HG03097 (cell line): ENCODE measurements around the gene AMIGO3.
"Not testable (repeated sequence)": the region's sequence is repeated elsewhere in the genome, so short reads cannot be mapped to it uniquely, and the experiment has no call there.

Experiments used
- ATAC-seq: cut with Tn5 transposase; IDR thresholded peaks from one replicate; pipeline ENCODE4 v1.9.1; 2021; ENCODE audit not compliant: unreplicated experiment, low FRiP score

The AMIGO3 gene, protein sequence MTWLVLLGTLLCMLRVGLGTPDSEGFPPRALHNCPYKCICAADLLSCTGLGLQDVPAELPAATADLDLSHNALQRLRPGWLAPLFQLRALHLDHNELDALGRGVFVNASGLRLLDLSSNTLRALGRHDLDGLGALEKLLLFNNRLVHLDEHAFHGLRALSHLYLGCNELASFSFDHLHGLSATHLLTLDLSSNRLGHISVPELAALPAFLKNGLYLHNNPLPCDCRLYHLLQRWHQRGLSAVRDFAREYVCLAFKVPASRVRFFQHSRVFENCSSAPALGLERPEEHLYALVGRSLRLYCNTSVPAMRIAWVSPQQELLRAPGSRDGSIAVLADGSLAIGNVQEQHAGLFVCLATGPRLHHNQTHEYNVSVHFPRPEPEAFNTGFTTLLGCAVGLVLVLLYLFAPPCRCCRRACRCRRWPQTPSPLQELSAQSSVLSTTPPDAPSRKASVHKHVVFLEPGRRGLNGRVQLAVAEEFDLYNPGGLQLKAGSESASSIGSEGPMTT

GRCh38 chr3:49719214-49719884 is at the start of gene AMIGO3:
TSS of gene AMIGO3 (minus strand) at chr3:49719684. CDS start at chr3:49719465, 219 bp downstream.
- peak; percentile 37 for ATAC-seq

- no peak for ATAC-seq
Observed at GRCh38 chr3:49763981-49764380, 44.5 kb upstream of the AMIGO3 start.

DNA sequence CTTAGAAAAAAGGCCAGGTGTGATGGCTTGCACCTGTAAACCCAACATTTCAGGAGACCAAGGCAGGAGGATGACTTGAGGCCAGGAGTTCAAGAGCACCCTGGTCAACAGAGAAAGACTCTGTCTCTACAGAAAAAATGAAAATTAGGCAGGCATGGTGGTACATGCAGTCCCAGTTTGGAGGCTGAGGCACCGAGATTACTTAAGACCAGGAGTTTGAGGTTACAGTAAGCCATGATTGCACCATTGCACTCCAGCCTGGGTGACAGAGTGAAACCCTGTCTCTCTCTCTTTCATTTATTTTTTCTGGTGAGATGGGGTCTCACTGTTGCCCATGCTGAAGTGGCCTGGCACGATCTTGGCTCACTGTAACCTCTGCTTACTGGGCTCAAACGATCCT is 42.2 kb upstream of the AMIGO3 start:
- ATAC-seq: no peak

GRCh38 chr3:49759226-49759625 is 39.7 kb upstream of the AMIGO3 start:
- no peak for ATAC-seq

- no peak for ATAC-seq
Observed at GRCh38 chr3:49757197-49757596, 37.7 kb upstream of the AMIGO3 start.

DNA sequence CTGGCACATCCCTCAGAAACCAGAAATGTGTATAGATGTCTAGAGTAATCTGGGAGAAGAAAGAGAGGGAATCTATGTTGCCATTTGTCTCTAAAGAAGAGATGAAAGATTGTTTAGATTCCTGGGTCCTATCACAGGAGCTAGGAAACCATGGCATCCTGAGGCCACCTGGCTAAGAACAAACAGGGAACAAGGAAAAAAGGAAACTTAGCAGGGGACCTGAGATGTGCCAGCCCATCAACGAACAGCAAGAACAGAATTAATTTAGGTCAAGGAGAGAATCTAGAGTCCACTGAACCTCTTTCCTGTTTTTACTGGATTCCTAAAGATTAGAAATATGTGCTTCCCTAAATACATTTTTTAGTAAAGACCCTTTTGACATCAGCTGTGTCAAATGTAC is 36.6 kb upstream of the AMIGO3 start:
- no peak for ATAC-seq

GRCh38 chr3:49754536-49754935 is 35.1 kb upstream of the AMIGO3 start:
- no peak for ATAC-seq

DNA sequence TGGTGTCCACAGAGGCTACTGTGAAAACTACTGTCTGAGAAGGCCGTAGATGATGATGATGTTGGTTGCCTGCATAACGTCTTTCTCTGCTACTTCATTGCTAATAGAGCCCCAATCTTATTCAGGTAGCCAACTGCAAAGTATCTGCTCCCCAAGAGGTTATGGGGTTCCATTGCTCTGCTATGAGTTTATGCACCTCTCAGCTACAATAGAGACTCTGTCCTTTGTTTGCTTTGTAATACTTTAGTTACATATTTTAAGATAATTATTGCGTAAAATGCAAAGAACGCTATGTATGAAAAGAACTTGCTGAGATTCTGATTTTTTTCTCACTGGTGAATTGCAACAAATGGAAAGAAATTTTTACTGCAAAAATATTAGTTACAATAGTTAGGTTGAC is 32.0 kb upstream of the AMIGO3 start:
- ATAC-seq: no peak

GRCh38 chr3:49750056-49750455 is 30.6 kb upstream of the AMIGO3 start:
- ATAC-seq: no peak

DNA sequence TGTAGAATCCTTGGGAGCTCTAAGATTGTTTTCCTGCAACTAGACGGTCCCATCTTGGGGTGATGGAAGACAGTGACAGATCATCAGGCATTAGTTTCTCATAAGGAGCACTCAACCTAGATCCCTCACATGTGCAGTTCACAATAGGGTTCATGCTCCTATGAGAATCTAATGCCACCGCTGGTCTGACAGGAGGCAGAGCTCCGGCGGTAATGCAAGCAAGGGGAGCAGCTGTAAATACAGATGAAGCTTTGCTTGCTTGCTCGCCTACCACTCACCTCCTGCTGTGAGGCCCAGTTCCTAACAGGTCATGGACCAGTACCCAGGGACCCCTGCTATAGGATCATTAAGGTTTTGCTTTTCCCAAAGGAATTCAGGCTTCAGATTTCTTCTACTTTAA is 29.4 kb upstream of the AMIGO3 start:
- ATAC-seq: not testable (repeated sequence)

- ATAC-seq: no peak
Observed at GRCh38 chr3:49747792-49748480, 28.5 kb upstream of the AMIGO3 start.

DNA sequence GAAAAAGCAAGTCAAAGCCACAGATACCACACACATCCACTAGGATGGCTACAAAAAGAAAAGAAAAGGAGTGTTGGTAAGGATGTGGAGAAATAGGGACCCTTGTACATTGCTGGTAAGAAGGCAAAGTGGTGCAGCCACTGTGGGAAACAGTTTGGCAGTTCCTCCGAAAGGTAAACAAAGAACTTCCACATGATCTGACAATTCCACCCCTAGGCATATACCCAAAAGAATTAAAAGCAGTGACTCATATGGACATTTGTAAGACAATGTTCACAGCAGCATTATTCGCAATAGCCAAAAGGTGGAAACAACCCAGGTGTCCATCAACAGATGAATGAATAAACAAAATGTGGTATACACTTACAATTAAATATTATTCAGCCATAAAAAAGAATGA is 26.5 kb upstream of the AMIGO3 start:
- no peak for ATAC-seq

- no peak for ATAC-seq
Observed at GRCh38 chr3:49740427-49740826, 20.9 kb upstream of the AMIGO3 start.

DNA sequence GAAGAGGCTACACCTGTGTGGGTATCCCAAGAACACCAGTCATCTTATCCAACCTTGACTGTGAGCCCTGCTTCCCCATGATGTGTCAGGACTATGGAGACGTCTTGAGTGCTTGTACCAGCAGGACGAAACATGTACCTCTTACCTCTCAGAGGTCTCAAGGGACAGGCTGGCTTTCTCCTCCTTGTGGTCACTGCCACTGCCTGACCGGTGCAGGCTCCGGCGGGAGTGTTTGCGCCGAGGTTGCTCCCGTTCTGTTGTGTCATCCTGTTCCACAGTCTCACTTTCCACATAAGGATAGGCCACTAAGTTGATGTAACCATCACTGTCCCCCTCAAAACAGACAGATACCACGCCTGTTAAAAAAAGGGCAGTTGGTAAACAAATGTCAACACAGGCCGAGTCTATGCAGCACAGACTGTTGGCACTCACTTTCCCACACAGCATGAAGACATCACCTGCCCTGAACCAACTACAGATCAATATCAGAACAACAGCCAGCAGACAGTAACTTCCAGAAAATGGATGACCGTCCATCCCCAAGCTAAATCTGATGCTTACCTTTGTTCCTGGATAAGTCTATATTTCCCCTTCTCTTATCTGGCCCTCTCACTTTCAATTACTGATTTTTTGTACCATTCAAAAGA is 18.7 kb upstream of the AMIGO3 start:
- ATAC-seq: no peak

- ATAC-seq: no peak
Observed at GRCh38 chr3:49734752-49735151, 15.3 kb upstream of the AMIGO3 start.

DNA sequence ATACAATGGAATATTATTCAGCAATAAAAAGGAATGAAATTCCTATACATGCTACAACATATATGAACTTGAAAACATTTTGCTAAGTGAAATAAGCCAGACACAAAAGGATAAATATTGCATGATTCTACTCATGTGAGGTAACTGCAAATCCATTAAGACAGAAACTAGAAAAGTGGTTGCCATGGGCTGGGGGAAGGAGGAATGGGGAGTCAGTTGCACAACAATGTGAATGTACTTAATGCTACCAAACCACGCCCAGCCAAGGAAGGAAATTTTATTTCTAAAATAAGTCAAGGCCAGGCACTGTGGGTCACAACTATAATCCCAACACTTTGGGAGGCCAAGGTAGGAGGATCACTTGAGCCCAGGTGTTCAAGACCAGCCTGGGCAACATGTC is 14.1 kb upstream of the AMIGO3 start:
- ATAC-seq: no peak

DNA sequence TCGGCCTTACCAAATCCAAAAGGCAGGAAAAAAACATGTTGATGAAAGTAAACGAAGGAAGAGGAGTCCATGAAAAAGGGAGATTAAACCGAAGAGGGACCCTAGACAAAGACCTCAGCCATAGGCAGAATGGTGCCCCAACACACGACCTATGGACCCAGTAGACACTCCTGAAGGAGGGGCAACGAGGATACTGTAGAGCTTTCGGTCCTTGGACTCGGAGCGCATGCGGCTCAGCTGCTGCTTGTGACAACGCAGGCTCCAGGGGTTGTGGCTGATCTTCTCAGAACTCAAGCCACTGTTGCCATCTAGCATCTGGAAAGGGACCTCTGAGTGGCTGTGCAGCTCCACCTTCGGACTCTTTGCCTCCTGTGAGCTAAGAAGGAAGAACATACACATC is 13.1 kb upstream of the AMIGO3 start:
- ATAC-seq: no peak

GRCh38 chr3:49729966-49730609 is 10.6 kb upstream of the AMIGO3 start:
- no peak for ATAC-seq

- no peak for ATAC-seq
Observed at GRCh38 chr3:49727924-49728361, 8.5 kb upstream of the AMIGO3 start.
